H1 (cell line): ENCODE data around the gene MAPKAP1. TPM values are rescaled to one million over a fixed set of nuclear protein-coding genes. Genes with fewer than 3 reads are reported as not detected.

Experiments used
- EP300 ChIP-seq, 2 experiments: IDR thresholded peaks; 1 replicate in 1 of 2; 2 replicates in 1 of 2; pipeline ENCODE4 v1.6.1; 2011 to 2012; ENCODE audit warnings: low read depth in 2 of 2, low read length in 2 of 2, mild to moderate bottlenecking in 2 of 2, borderline replicate concordance in 1 of 2, inconsistent platforms in 1 of 2, moderate library complexity in 1 of 2
- JUND ChIP-seq: IDR thresholded peaks from 2 replicates; pipeline ENCODE4 v1.6.1; 2011; ENCODE audit warnings: mild to moderate bottlenecking, improper control_type of control experiment, low read length
- MAFK ChIP-seq: IDR thresholded peaks from 2 replicates; pipeline ENCODE4 v1.6.1; 2012; ENCODE audit warnings: low read depth, mild to moderate bottlenecking, improper control_type of control experiment, low read length
- NRF1 ChIP-seq: IDR thresholded peaks from 2 replicates; pipeline ENCODE4 v1.6.1; 2011; ENCODE audit warnings: mild to moderate bottlenecking, low read depth, low read length, improper control_type of control experiment
- polyA plus RNA-seq, 7 experiments: library from polyadenylated mRNA; depleted of rRNA in 3 of 7; stranded (reverse) in 5 of 7; unstranded in 2 of 7; fragments of >200 nt in 5 of 7; fragments of 200-250 nt in 2 of 7; gene quantifications; 1 replicate in 5 of 7; 2 replicates in 1 of 7; 4 replicates in 1 of 7; pipeline versions ENCODE4 v1.2.1 to v1.2.3, GENCODE V29; 2011 to 2013; ENCODE audit warnings: missing spikeins in 2 of 7, mixed read lengths in 2 of 7
- total RNA-seq: library from RNA; stranded (reverse); fragmentation: NEBNext Ultra II Directional; extraction: Animal tissue kit (Norgen Biotek cat#: 25700); gene quantifications from 2 replicates; pipeline ENCODE4 v1.2.1, GENCODE V29; 2021
- TF ChIP-seq, protein P1 (sequence below): IDR thresholded peaks from 2 replicates; pipeline ENCODE4 v1.6.1; 2012; ENCODE audit warnings: inconsistent platforms
- TF ChIP-seq, protein P2 (sequence below), 3 experiments: IDR thresholded peaks; 1 replicate in 2 of 3; 2 replicates in 1 of 3; pipeline versions ENCODE4 v1.5.1 to v1.6.1; 2011; ENCODE audit warnings: low read length in 3 of 3, mild to moderate bottlenecking in 3 of 3, inconsistent platforms in 2 of 3, low read depth in 1 of 3, moderate library complexity in 1 of 3; ENCODE audit not compliant: insufficient read depth in 1 of 3; ENCODE audit errors: control extremely low read depth in 1 of 3

The MAPKAP1 gene
- total and polyA plus RNA-seq, 2 of the 8 experiments (the other 6 are each of a cell fraction or from before 2014, with no cell fraction given) = 79.2 to 140 TPM

DNA sequence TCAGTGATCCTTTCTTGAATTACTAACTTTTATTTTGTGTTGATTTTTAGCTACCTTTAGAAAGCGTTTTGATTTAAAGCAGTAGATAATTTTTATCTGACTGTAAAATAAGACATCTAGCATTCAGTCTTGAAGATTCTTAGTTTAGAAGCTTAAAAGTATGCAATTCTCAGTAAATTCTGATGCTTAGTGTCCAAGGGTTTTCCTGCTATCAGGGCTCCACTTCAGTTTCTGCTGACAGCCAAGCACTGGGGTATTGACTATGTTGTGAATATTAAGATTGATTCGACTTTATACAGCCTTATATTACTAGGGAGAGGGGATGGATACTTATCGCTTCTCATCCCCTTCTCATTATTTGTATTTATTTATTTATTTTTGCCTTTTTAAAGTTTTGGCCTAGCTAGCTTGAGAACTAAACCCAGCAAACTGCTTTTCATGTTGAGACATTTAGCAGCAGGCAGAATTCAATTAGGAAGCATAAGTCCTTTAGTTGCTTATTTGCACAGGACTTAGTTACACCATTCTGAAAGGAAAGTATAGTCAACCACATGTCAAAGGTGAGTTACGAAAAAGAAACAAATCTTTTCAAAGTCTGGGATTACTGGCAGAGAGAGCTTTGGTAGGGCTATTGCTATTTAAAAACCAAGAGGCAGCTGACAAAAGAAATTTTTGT lies 43.1 kb upstream of the MAPKAP1 start (continued):
- TF ChIP-seq JUND = no peak
- TF ChIP-seq MAFK = no peak
- TF ChIP-seq, protein P1, sequence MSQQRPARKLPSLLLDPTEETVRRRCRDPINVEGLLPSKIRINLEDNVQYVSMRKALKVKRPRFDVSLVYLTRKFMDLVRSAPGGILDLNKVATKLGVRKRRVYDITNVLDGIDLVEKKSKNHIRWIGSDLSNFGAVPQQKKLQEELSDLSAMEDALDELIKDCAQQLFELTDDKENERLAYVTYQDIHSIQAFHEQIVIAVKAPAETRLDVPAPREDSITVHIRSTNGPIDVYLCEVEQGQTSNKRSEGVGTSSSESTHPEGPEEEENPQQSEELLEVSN = no peak
- TF ChIP-seq, protein P2, sequence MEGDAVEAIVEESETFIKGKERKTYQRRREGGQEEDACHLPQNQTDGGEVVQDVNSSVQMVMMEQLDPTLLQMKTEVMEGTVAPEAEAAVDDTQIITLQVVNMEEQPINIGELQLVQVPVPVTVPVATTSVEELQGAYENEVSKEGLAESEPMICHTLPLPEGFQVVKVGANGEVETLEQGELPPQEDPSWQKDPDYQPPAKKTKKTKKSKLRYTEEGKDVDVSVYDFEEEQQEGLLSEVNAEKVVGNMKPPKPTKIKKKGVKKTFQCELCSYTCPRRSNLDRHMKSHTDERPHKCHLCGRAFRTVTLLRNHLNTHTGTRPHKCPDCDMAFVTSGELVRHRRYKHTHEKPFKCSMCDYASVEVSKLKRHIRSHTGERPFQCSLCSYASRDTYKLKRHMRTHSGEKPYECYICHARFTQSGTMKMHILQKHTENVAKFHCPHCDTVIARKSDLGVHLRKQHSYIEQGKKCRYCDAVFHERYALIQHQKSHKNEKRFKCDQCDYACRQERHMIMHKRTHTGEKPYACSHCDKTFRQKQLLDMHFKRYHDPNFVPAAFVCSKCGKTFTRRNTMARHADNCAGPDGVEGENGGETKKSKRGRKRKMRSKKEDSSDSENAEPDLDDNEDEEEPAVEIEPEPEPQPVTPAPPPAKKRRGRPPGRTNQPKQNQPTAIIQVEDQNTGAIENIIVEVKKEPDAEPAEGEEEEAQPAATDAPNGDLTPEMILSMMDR (IDR thresholded peaks at IDR 0.05; ENCODE audit: control extremely low read depth in 1 of 3, insufficient read depth in 1 of 3, low read depth in 1 of 3, low read length in 3 of 3) = no peak
- TF ChIP-seq EP300 (IDR thresholded peaks at IDR 0.05; ENCODE audit: borderline replicate concordance in 1 of 2, low read depth in 2 of 2, low read length in 2 of 2) = no peak
- no peak for TF ChIP-seq NRF1
